ENCODE results near the gene KCNT2.
"Not testable (repeated sequence)": the region's sequence is repeated elsewhere in the genome, so short reads cannot be mapped to it uniquely, and the experiment has no call there.

Gene KCNT2

DNA sequence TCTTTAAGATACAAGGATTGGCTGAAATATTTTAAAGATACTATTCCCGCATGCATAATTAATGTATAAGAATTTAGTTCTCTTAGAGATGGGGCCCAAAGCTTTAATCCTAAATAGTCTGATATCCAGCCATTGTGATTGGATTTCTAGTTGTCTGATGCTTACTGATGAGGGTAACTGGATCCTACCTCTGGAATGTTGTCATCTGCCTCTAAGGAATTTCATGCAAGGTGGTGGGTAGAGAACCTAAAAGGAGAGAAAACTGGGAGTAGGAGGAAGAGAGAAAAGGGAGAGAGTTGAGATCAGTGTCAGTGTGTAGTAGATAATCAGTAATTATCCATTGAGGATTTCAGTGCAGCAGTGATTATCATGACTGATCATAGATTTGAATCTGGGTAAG, 295.5 kb downstream of the KCNT2 start:
- no peak for DNase-seq (ENCODE audit: low spot score)

GRCh38 chr1:196309386-196309785, 298.9 kb downstream of the KCNT2 start:
- DNase-seq (ENCODE audit: low spot score), result peak; percentile 12

GRCh38 chr1:196308176-196308575, 300.1 kb downstream of the KCNT2 start:
- DNase-seq (ENCODE audit: low spot score), result no peak

- DNase-seq (ENCODE audit: low spot score), result no peak
These were observed 301.8 kb downstream of the KCNT2 start for GRCh38 chr1:196306421-196306820.

GRCh38 chr1:196305216-196305615, 303.0 kb downstream of the KCNT2 start:
- DNase-seq (ENCODE audit: low spot score), result no peak

GRCh38 chr1:196302981-196303380, 305.3 kb downstream of the KCNT2 start:
- no peak for DNase-seq (ENCODE audit: low spot score)

- no peak for DNase-seq (ENCODE audit: low spot score)
These were observed 305.8 kb downstream of the KCNT2 start for GRCh38 chr1:196302420-196302819.

- no peak for DNase-seq (ENCODE audit: low spot score)
These were observed 312.5 kb downstream of the KCNT2 start for GRCh38 chr1:196295766-196296165.

GRCh38 chr1:196278816-196279215, 329.4 kb downstream of the KCNT2 start:
- no peak for DNase-seq (ENCODE audit: low spot score)

DNA sequence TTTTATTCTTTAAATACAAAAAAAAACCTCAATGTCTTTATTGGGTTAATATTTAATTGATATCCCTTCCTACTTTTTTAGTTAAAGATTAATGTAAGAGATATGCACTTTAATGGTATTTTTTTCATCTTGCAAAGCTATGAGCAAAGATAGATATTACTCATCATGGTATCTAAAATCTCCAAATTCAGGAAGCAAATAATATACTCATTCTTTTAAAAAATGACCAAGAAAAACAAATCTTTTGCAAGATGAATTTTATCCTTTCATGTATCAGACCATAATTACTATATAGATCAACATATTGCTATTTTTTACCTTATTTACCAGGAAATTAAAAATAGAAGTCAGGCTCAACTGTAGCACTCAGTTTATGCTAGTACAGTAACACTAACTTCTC, 330.4 kb downstream of the KCNT2 start:
- no peak for DNase-seq (ENCODE audit: low spot score)

DNA sequence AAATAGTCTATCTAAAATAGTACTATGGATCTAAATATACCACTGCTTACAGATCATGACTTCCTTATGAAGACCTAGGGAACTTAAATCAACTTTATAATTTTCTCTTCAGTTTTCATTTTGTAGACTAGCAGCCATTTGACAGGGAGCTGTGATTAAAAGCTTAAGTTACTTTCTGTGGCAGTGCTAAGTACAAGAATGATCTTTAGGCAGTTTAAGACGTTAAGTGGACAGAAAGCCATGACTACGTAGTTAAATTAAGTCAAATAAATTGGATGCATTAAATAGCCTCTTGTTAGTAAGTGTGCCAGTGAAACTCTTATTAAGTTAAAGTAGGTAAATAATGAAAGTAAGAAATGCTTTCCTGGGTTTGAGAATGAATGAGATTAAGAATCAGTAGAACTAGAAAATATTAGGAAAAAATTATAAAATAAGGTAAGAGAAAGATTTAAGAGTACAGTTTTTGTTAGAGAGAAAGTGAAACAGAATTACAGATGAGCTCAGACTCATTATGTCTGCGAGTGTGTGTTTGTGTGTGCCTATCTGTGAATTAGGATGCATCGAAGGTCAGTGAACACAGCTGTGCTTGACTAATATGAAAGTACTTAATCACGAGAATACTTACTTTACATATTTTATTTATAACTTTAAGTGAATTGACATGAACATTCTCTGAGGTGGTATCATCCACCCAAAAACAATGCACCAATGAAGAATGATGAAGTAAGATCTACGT, 336.9 kb downstream of the KCNT2 start:
- DNase-seq (ENCODE audit: low spot score), result no peak

DNA sequence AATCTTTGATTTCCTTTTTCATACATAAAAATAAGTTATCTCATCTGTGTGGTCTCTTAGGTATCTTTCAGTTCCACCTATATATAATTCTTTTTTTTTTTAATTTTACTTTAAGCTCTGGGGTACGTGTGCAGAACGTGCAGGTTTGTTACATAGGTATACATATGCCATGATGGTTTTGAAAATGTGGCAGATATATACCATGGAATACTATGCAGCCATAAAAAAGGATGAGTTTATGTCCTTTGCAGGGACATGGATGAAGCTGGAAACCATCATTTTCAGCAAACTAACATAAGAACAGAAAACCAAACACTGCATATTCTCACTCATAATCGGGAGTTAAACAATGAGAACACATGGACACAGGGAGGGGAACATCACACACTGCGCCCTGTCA, 345.2 kb downstream of the KCNT2 start:
- DNase-seq (ENCODE audit: low spot score), result not testable (repeated sequence)

- DNase-seq (ENCODE audit: low spot score), result no peak
These were observed 348.0 kb downstream of the KCNT2 start for GRCh38 chr1:196260270-196260669.

- no peak for DNase-seq (ENCODE audit: low spot score)
These were observed 348.9 kb downstream of the KCNT2 start for GRCh38 chr1:196259316-196259715.

GRCh38 chr1:196255762-196256161, 352.5 kb downstream of the KCNT2 start:
- DNase-seq (ENCODE audit: low spot score), result no peak

- no peak for DNase-seq (ENCODE audit: low spot score)
These were observed 378.7 kb downstream of the KCNT2 start for GRCh38 chr1:196229546-196229945.

DNA sequence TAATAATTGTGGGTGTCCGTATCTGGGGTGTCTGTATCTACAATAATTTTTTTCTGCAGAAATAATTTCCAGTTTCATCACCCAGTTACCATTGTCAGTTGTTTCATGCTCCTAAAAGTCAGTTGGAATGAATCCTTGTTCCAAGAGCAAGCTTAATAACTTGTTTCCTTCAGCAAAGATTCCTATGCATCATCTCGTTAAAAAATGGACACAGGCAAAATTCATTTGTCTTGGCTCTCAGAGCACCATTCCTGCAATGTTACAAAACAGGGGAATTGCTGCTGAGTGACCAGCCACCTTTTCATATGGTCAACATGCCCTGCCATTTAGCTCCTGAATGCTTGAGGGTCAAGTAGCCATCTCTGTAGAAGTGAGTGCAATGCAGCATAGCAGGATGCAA, 393.4 kb downstream of the KCNT2 start:
- DNase-seq (ENCODE audit: low spot score), result no peak

- DNase-seq (ENCODE audit: low spot score), result peak; percentile 17
These were observed 398.3 kb downstream of the KCNT2 start for GRCh38 chr1:196209983-196210382.

GRCh38 chr1:196209265-196209664, 399.0 kb downstream of the KCNT2 start:
- DNase-seq (ENCODE audit: low spot score), result no peak

GRCh38 chr1:196207612-196208217, 400.5 kb downstream of the KCNT2 start:
- DNase-seq (ENCODE audit: low spot score), result no peak

DNA sequence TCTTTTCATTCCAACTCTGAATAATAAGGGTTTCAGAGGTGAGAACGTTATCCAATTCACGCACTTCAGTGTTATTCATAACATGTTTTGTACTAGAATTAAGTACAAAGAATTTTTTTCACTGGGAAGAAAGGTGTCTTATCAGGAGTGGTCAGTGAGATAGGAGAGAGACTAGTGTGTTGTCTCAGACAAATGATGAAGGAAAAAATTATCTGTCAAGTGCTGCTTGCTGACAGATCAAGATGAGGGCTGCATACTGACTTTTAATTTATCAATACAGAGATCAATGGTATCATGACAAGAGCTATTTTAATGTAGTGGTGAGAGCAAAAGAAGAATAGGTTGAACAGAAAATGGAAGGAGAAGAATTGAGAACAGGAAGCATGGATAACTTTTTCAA, 402.4 kb downstream of the KCNT2 start:
- no peak for DNase-seq (ENCODE audit: low spot score)

DNA sequence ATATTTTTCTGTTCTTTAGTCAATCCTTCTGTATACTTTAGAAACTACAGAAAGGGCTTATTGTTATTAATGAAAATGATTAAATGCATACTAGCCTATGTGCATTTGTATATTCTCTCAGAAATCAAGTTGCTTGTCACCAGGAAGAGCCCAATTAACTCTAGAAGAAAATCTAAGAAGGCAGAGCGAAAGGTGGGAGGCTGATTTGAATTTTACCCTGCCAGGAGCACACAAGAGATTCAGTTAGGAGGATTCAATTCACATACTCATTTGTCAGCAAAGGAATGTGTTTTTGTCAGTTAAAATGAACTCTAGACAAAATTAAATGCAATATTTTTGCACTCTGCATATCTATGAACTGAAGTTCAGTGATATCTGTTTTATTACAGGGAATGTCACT, 411.8 kb downstream of the KCNT2 start:
- no peak for DNase-seq (ENCODE audit: low spot score)

GRCh38 chr1:196193896-196194559, 414.2 kb downstream of the KCNT2 start:
- DNase-seq (ENCODE audit: low spot score), result no peak

Measured in GM03348 (cell line).